ENCODE results near the gene RPS6KA3. TPM values are rescaled to one million over a fixed set of nuclear protein-coding genes. Genes with fewer than 3 reads are reported as not detected.
"Not testable (repeated sequence)": the region's sequence is repeated elsewhere in the genome, so short reads cannot be mapped to it uniquely, and the experiment has no call there.

Gene RPS6KA3
- total RNA-seq, 2 experiments from 2014 or later: 80.2 to 82.0 TPM

- no peak for DNase-seq
- Mint-ChIP-seq H3K27ac (no peak overlapping the region), H3K4me3 (no peak overlapping the region), H3K27me3 (ENCODE audit: low read depth) (no peaks in the 10 kb centered on the region), H3K36me3 (ENCODE audit: low read depth) (peaks cover 33% of the 10 kb centered on the region), H3K4me1 (ENCODE audit: low read depth) (peaks cover 34% of the 10 kb centered on the region), H3K9me3 (ENCODE audit: insufficient read depth) (no peaks in the 10 kb centered on the region)
- ATAC-seq: no peak
- POLR2A ChIA-PET: interaction anchor here (0.6 kb wide), 1 partner anchor 1162 kb away, joined by 3 read pairs; the partner anchor contains the start of gene CNKSR2
- CTCF ChIA-PET: no interaction called here
These were observed 54.1 kb downstream of the RPS6KA3 start for GRCh38 chrX:20212486-20213089.

GRCh38 chrX:20211261-20211786 is 55.4 kb downstream of the RPS6KA3 start:
- no peak for ATAC-seq
- Mint-ChIP-seq H3K27me3 (ENCODE audit: low read depth) (no peaks in the 10 kb centered on the region), H3K36me3 (ENCODE audit: low read depth) (peaks cover 43% of the 10 kb centered on the region), H3K9me3 (ENCODE audit: insufficient read depth) (no peaks in the 10 kb centered on the region), H3K27ac (peak overlapping the region; percentile 52), H3K4me1 (ENCODE audit: low read depth) (peaks cover 34% of the 10 kb centered on the region), H3K4me3 (no peak overlapping the region)
- CTCF ChIA-PET: no interaction called here
- POLR2A ChIA-PET: no interaction called here
- DNase-seq: no peak

GRCh38 chrX:20205927-20206708 is 60.6 kb downstream of the RPS6KA3 start:
- Mint-ChIP-seq H3K27me3 (ENCODE audit: low read depth) (no peaks in the 10 kb centered on the region), H3K27ac (no peak overlapping the region), H3K9me3 (ENCODE audit: insufficient read depth) (no peaks in the 10 kb centered on the region), H3K4me3 (no peak overlapping the region), H3K4me1 (ENCODE audit: low read depth) (peaks cover 26% of the 10 kb centered on the region), H3K36me3 (ENCODE audit: low read depth) (peaks cover 52% of the 10 kb centered on the region)
- ATAC-seq (no peak), DNase-seq (no peak)
- ChIA-PET POLR2A (no interaction called here), CTCF (no interaction called here)

- peak overlapping the region; percentile 30 for H3K27ac Mint-ChIP-seq
- ChIA-PET POLR2A (no interaction called here), CTCF (interaction anchor here (0.6 kb wide), 1 partner anchor 101 kb away, joined by 4 read pairs; no protein-coding TSS in a partner anchor)
- no peak for ATAC-seq
- peaks cover 55% of the 10 kb centered on the region for H3K36me3 Mint-ChIP-seq (ENCODE audit: low read depth)
- no peak overlapping the region for H3K4me3 Mint-ChIP-seq
- H3K27me3 Mint-ChIP-seq (ENCODE audit: low read depth): no peaks in the 10 kb centered on the region
- H3K9me3 Mint-ChIP-seq (ENCODE audit: insufficient read depth): no peaks in the 10 kb centered on the region
- peaks cover 19% of the 10 kb centered on the region for H3K4me1 Mint-ChIP-seq (ENCODE audit: low read depth)
- peak; percentile 22 for DNase-seq
These were observed 62.4 kb downstream of the RPS6KA3 start for GRCh38 chrX:20204351-20204750.

GRCh38 chrX:20197641-20198210 is 69.0 kb downstream of the RPS6KA3 start:
- Mint-ChIP-seq H3K36me3 (ENCODE audit: low read depth) (peaks cover 40% of the 10 kb centered on the region), H3K27me3 (ENCODE audit: low read depth) (no peaks in the 10 kb centered on the region), H3K27ac (no peak overlapping the region), H3K4me1 (ENCODE audit: low read depth) (no peaks in the 10 kb centered on the region), H3K4me3 (no peak overlapping the region), H3K9me3 (ENCODE audit: insufficient read depth) (no peaks in the 10 kb centered on the region)
- ChIA-PET CTCF (no interaction called here), POLR2A (no interaction called here)
- DNase-seq (no peak), ATAC-seq (no peak)

GRCh38 chrX:20189171-20189570 is 77.5 kb downstream of the RPS6KA3 start:
- Mint-ChIP-seq H3K27me3 (ENCODE audit: low read depth) (no peaks in the 10 kb centered on the region), H3K9me3 (ENCODE audit: insufficient read depth) (no peaks in the 10 kb centered on the region), H3K27ac (no peak overlapping the region), H3K36me3 (ENCODE audit: low read depth) (peaks cover 36% of the 10 kb centered on the region), H3K4me3 (no peak overlapping the region), H3K4me1 (ENCODE audit: low read depth) (no peaks in the 10 kb centered on the region)
- ChIA-PET CTCF (interaction anchor here (0.7 kb wide), 1 partner anchor 285 kb away, joined by 4 read pairs; no protein-coding TSS in a partner anchor), POLR2A (no interaction called here)
- no peak for ATAC-seq
- DNase-seq: no peak

- Mint-ChIP-seq H3K36me3 (ENCODE audit: low read depth) (peaks cover 39% of the 10 kb centered on the region), H3K27ac (peak overlapping the region; percentile 78), H3K4me1 (ENCODE audit: low read depth) (peaks cover 16% of the 10 kb centered on the region), H3K27me3 (ENCODE audit: low read depth) (no peaks in the 10 kb centered on the region), H3K9me3 (ENCODE audit: insufficient read depth) (no peaks in the 10 kb centered on the region), H3K4me3 (no peak overlapping the region)
- ChIA-PET CTCF (no interaction called here), POLR2A (no interaction called here)
- no peak for DNase-seq
- ATAC-seq: peak; percentile 33
These were observed 84.9 kb downstream of the RPS6KA3 start for GRCh38 chrX:20181598-20182329.

- H3K27ac Mint-ChIP-seq: no peak overlapping the region
- DNase-seq (no peak), ATAC-seq (no peak)
- peaks cover 9% of the 10 kb centered on the region for H3K4me1 Mint-ChIP-seq (ENCODE audit: low read depth)
- POLR2A ChIA-PET: no interaction called here
- no peak overlapping the region for H3K4me3 Mint-ChIP-seq
- H3K36me3 Mint-ChIP-seq (ENCODE audit: low read depth): peaks cover 39% of the 10 kb centered on the region
- H3K9me3 Mint-ChIP-seq (ENCODE audit: insufficient read depth): no peaks in the 10 kb centered on the region
- no peaks in the 10 kb centered on the region for H3K27me3 Mint-ChIP-seq (ENCODE audit: low read depth)
- CTCF ChIA-PET: no interaction called here
These were observed 89.6 kb downstream of the RPS6KA3 start for GRCh38 chrX:20177093-20177492.

- ATAC-seq (no peak), DNase-seq (no peak)
- ChIA-PET POLR2A (no interaction called here), CTCF (no interaction called here)
- no peaks in the 10 kb centered on the region for H3K4me1 Mint-ChIP-seq (ENCODE audit: low read depth)
- H3K9me3 Mint-ChIP-seq (ENCODE audit: insufficient read depth): no peaks in the 10 kb centered on the region
- no peak overlapping the region for H3K27ac Mint-ChIP-seq
- H3K36me3 Mint-ChIP-seq (ENCODE audit: low read depth): peaks cover 31% of the 10 kb centered on the region
- H3K27me3 Mint-ChIP-seq (ENCODE audit: low read depth): no peaks in the 10 kb centered on the region
- H3K4me3 Mint-ChIP-seq: no peak overlapping the region
These were observed 92.9 kb downstream of the RPS6KA3 start for GRCh38 chrX:20173856-20174255.

GRCh38 chrX:20173313-20173712 is 93.4 kb downstream of the RPS6KA3 start:
- no peak for ATAC-seq
- H3K9me3 Mint-ChIP-seq (ENCODE audit: insufficient read depth): no peaks in the 10 kb centered on the region
- H3K27me3 Mint-ChIP-seq (ENCODE audit: low read depth): no peaks in the 10 kb centered on the region
- H3K4me3 Mint-ChIP-seq: no peak overlapping the region
- ChIA-PET POLR2A (no interaction called here), CTCF (no interaction called here)
- no peaks in the 10 kb centered on the region for H3K4me1 Mint-ChIP-seq (ENCODE audit: low read depth)
- no peak for DNase-seq
- H3K36me3 Mint-ChIP-seq (ENCODE audit: low read depth): peaks cover 30% of the 10 kb centered on the region
- no peak overlapping the region for H3K27ac Mint-ChIP-seq

- no peak overlapping the region for H3K4me3 Mint-ChIP-seq
- H3K9me3 Mint-ChIP-seq (ENCODE audit: insufficient read depth): no peaks in the 10 kb centered on the region
- peaks cover 39% of the 10 kb centered on the region for H3K36me3 Mint-ChIP-seq (ENCODE audit: low read depth)
- ATAC-seq (no peak), DNase-seq (no peak)
- CTCF ChIA-PET: no interaction called here
- no peak overlapping the region for H3K27ac Mint-ChIP-seq
- H3K27me3 Mint-ChIP-seq (ENCODE audit: low read depth): no peaks in the 10 kb centered on the region
- no peaks in the 10 kb centered on the region for H3K4me1 Mint-ChIP-seq (ENCODE audit: low read depth)
- POLR2A ChIA-PET: no interaction called here
These were observed 94.8 kb downstream of the RPS6KA3 start for GRCh38 chrX:20171887-20172286.

GRCh38 chrX:20162516-20162915 is 104.2 kb downstream of the RPS6KA3 start:
- H3K27me3 Mint-ChIP-seq (ENCODE audit: low read depth): not testable (repeated sequence)

More at GRCh38 chrX:20162516-20162915, 104.2 kb downstream of the RPS6KA3 start:
- H3K4me3 Mint-ChIP-seq; ATAC-seq; DNase-seq; H3K4me1 Mint-ChIP-seq (ENCODE audit: low read depth); H3K27ac Mint-ChIP-seq; POLR2A ChIA-PET; CTCF ChIA-PET; H3K9me3 Mint-ChIP-seq (ENCODE audit: insufficient read depth): not testable (repeated sequence)
- H3K36me3 Mint-ChIP-seq (ENCODE audit: low read depth): peaks cover 39% of the 10 kb centered on the region

Measured in activated CD8-positive, alpha-beta T cell treated with anti-CD3 and anti-CD28 coated beads, Interleukin-2, amount 10 ng/mL, durations not matched to agents 7 days and 5 days (primary cell).